Keratinocyte (primary cell): ENCODE data around the gene RELB. TPM values are rescaled to one million over a fixed set of nuclear protein-coding genes. Genes with fewer than 3 reads are reported as not detected.

Experiments
- DNase-seq: peaks from one replicate; pipeline ENCODE4 v3.0.0-alpha.2; 2011; ENCODE audit warnings: low read depth, missing footprints, low spot score
- FAIRE-seq: peaks from 2 replicates; lab custom pipeline; 2011; peaks lifted over from hg19 to GRCh38; lab: Jason Lieb, UNC
- H2AFZ ChIP-seq: 2 replicates; pipeline ENCODE4 v1.6.0; 2012; ENCODE audit warnings: low read length, control low read depth, inconsistent platforms; ENCODE audit not compliant: control insufficient read depth
- H3K27ac ChIP-seq: 2 replicates; pipeline ENCODE4 v1.5.1; 2011; ENCODE audit warnings: low read length; ENCODE audit not compliant: control insufficient read depth, insufficient read depth
- H3K27me3 ChIP-seq: 3 replicates; pipeline ENCODE4 v1.6.0; 2011; ENCODE audit warnings: low read length; ENCODE audit not compliant: control insufficient read depth, insufficient read depth; ENCODE audit errors: extremely low read depth
- H3K36me3 ChIP-seq, 2 experiments: 2 replicates in 1 of 2; 3 replicates in 1 of 2; pipeline ENCODE4 v1.5.1; 2011; ENCODE audit warnings: low read length in 2 of 2, mild to moderate bottlenecking in 1 of 2; ENCODE audit not compliant: control insufficient read depth in 2 of 2, insufficient read depth in 2 of 2; ENCODE audit errors: extremely low read depth in 1 of 2
- H3K4me1 ChIP-seq: 3 replicates; pipeline ENCODE4 v1.5.1; 2011; ENCODE audit warnings: low read length; ENCODE audit not compliant: control insufficient read depth, insufficient read depth; ENCODE audit errors: extremely low read depth
- H3K4me2 ChIP-seq: 3 replicates; pipeline ENCODE4 v1.6.0; 2011; ENCODE audit warnings: low read depth, low read length; ENCODE audit not compliant: control insufficient read depth, insufficient read depth; ENCODE audit errors: extremely low read depth
- H3K4me3 ChIP-seq, 3 experiments: fragments of 200-600 bp in 1 of 3; sonication (generic) in 1 of 3; 2 replicates in 2 of 3; 3 replicates in 1 of 3; pipeline ENCODE4 v1.5.1; 2011 to 2016; ENCODE audit warnings: low read length in 3 of 3, mild to moderate bottlenecking in 3 of 3, control low read depth in 2 of 3, inconsistent platforms in 1 of 3, low read depth in 1 of 3, mixed read lengths in 1 of 3, mixed run types in 1 of 3, moderate library complexity in 1 of 3; ENCODE audit not compliant: control insufficient read depth in 2 of 3, insufficient read depth in 2 of 3; ENCODE audit errors: extremely low read depth in 1 of 3
- H3K79me2 ChIP-seq: 2 replicates; pipeline ENCODE4 v1.6.0; 2012; ENCODE audit warnings: low read length; ENCODE audit not compliant: control insufficient read depth, insufficient read depth
- H3K9ac ChIP-seq: 3 replicates; pipeline ENCODE4 v1.6.0; 2011; ENCODE audit warnings: low read length; ENCODE audit not compliant: control insufficient read depth, insufficient read depth; ENCODE audit errors: extremely low read depth
- H3K9me1 ChIP-seq: 3 replicates; pipeline ENCODE4 v1.6.0; 2011; ENCODE audit warnings: low read length; ENCODE audit not compliant: control insufficient read depth, insufficient read depth; ENCODE audit errors: extremely low read depth
- H3K9me3 ChIP-seq: 2 replicates; pipeline ENCODE4 v1.5.1; 2012; ENCODE audit warnings: low read depth, low read length; ENCODE audit not compliant: control insufficient read depth
- H4K20me1 ChIP-seq: 3 replicates; pipeline ENCODE4 v1.6.0; 2011; ENCODE audit warnings: low read length; ENCODE audit not compliant: control insufficient read depth, insufficient read depth; ENCODE audit errors: extremely low read depth
- CTCF ChIP-seq, 3 experiments: IDR thresholded peaks in 1 of 3; conservative IDR thresholded peaks in 1 of 3; optimal IDR thresholded peaks in 1 of 3; 2 replicates in 2 of 3; 3 replicates in 1 of 3; pipeline versions ENCODE3 to v1.5.1; 2011; ENCODE audit warnings: low read length in 3 of 3, mild to moderate bottlenecking in 3 of 3, moderate library complexity in 2 of 3, control low read depth in 1 of 3, inconsistent platforms in 1 of 3; ENCODE audit not compliant: insufficient read depth in 2 of 3; ENCODE audit errors: extremely low read depth in 1 of 3
- EZH2 ChIP-seq: IDR thresholded peaks from one replicate; pipeline ENCODE4 v1.6.1; 2012; ENCODE audit warnings: inconsistent platforms, mild to moderate bottlenecking, low read length, moderate library complexity
- dilution Hi-C: fragments of 300-500 bp; cut with MboI; formaldehyde crosslinking; loops from one replicate; pipeline ENCODE4 v1.7.0; 2020; ENCODE audit warnings: low sequenced_read_pairs; ENCODE audit not compliant: extremely low pct_ligation_motif_present
- polyA plus RNA-seq, 5 experiments: library from polyadenylated mRNA; depleted of rRNA in 3 of 5; stranded (reverse) in 3 of 5; stranded (forward) in 1 of 5; unstranded in 1 of 5; fragments of >200 nt; gene quantifications; 1 replicate in 1 of 5; 2 replicates in 3 of 5; 3 replicates in 1 of 5; pipeline versions ENCODE4 v1.2.1 to v1.2.3, GENCODE V29; 2011 to 2012; ENCODE audit warnings: missing spikeins in 2 of 5, low read depth in 1 of 5, low replicate concordance in 1 of 5

Gene RELB
- polyA plus RNA-seq, 1 donor (not counting 4 experiments of a cell fraction or from before 2014, with no cell fraction given), result 3.6 TPM

GRCh38 chr19:45020071-45020470, 18.8 kb downstream of the RELB start:
- peaks cover 2% of the 10 kb centered on the region in 2 experiments for H3K36me3 ChIP-seq
- TF ChIP-seq EZH2 (no peak), CTCF (optimal IDR thresholded peaks at IDR 0.05 in 1 of 3, IDR thresholded peaks at IDR 0.05 in 1 of 3, conservative IDR thresholded peaks at IDR 0.05 in 1 of 3; ENCODE audit: extremely low read depth in 1 of 3, insufficient read depth in 2 of 3, low read length in 3 of 3) (no peak)
- FAIRE-seq (no peak), DNase-seq (no peak)
- no peaks in the 10 kb centered on the region for H3K79me2 ChIP-seq
- dilution Hi-C loops, result no loop called here
- H3K27me3 ChIP-seq, result no peaks in the 10 kb centered on the region
- H3K4me2 ChIP-seq, result no peak overlapping the region
- no peak overlapping the region for H3K4me3 ChIP-seq
- H4K20me1 ChIP-seq, result no peaks in the 10 kb centered on the region
- H3K9me3 ChIP-seq, result no peaks in the 10 kb centered on the region
- no peak overlapping the region for H2AFZ ChIP-seq
- H3K4me1 ChIP-seq, result no peaks in the 10 kb centered on the region
- no peaks in the 10 kb centered on the region for H3K9me1 ChIP-seq
- H3K9ac ChIP-seq, result no peak overlapping the region
- H3K27ac ChIP-seq, result no peak overlapping the region

- Histone ChIP-seq H3K9ac (no peak overlapping the region), H3K36me3 (peaks cover 2 to 3% of the 10 kb centered on the region in 2 experiments), H3K4me3 (no peak overlapping the region), H3K9me3 (no peaks in the 10 kb centered on the region), H3K27me3 (no peaks in the 10 kb centered on the region), H3K9me1 (no peaks in the 10 kb centered on the region), H4K20me1 (no peaks in the 10 kb centered on the region), H3K4me1 (no peaks in the 10 kb centered on the region), H2AFZ (no peak overlapping the region), H3K4me2 (no peak overlapping the region), H3K27ac (no peak overlapping the region), H3K79me2 (no peaks in the 10 kb centered on the region)
- TF ChIP-seq CTCF (optimal IDR thresholded peaks at IDR 0.05 in 1 of 3, IDR thresholded peaks at IDR 0.05 in 1 of 3, conservative IDR thresholded peaks at IDR 0.05 in 1 of 3; ENCODE audit: extremely low read depth in 1 of 3, insufficient read depth in 2 of 3, low read length in 3 of 3) (no peak), EZH2 (no peak)
- no peak for FAIRE-seq
- dilution Hi-C loops, result no loop called here
- DNase-seq, result no peak
These were observed 20.7 kb downstream of the RELB start for GRCh38 chr19:45021971-45022370.
